ENCODE results near the gene HOXB4.

DNA sequence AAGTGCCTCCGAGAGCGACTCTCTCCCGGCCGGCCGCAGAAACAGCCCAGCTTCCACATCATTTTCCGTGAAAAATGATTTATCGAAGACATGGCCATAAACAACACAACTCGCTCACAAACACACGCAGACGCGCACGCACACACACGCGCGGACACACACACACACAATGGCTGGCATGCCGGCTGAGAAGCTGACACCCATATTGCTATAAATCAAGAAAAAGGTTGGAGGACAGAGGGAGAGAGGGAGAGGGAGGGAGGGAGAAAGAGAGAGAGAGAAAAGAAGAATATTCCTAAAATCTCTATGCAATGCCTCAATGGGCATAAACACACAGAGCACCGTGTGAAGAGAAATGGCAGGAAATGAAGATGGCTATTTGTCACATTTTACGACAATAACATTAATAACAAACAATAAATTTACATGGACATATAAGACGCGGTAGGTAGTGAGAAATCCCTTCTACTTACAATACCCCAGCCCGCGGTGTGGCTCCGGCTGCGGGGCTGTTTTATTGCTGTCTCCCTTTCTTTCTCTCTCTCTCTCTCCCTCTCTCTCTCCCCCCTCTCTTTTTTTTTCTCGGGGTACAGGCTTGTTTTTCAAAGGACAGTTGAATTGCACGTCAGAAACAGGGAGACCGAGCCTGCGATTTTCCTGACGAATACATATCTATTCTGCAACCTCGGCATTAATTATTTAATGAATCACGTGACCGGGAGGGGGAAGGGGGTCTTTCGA is 9.5 kb downstream of the HOXB4 start:
- TF ChIP-seq, protein P1, sequence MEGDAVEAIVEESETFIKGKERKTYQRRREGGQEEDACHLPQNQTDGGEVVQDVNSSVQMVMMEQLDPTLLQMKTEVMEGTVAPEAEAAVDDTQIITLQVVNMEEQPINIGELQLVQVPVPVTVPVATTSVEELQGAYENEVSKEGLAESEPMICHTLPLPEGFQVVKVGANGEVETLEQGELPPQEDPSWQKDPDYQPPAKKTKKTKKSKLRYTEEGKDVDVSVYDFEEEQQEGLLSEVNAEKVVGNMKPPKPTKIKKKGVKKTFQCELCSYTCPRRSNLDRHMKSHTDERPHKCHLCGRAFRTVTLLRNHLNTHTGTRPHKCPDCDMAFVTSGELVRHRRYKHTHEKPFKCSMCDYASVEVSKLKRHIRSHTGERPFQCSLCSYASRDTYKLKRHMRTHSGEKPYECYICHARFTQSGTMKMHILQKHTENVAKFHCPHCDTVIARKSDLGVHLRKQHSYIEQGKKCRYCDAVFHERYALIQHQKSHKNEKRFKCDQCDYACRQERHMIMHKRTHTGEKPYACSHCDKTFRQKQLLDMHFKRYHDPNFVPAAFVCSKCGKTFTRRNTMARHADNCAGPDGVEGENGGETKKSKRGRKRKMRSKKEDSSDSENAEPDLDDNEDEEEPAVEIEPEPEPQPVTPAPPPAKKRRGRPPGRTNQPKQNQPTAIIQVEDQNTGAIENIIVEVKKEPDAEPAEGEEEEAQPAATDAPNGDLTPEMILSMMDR (conservative IDR thresholded peaks at IDR 0.05), result no peak
- no peak for TF ChIP-seq EZH2 (IDR thresholded peaks at IDR 0.05; ENCODE audit: low read depth)

Data from PC-9 (cell line).